ENCODE data around the gene NFYA. TPM values are rescaled to one million over a fixed set of nuclear protein-coding genes. Genes with fewer than 3 reads are reported as not detected.

Gene NFYA
- total RNA-seq, 1 experiment from 2014 or later = 25.7 TPM

DNA sequence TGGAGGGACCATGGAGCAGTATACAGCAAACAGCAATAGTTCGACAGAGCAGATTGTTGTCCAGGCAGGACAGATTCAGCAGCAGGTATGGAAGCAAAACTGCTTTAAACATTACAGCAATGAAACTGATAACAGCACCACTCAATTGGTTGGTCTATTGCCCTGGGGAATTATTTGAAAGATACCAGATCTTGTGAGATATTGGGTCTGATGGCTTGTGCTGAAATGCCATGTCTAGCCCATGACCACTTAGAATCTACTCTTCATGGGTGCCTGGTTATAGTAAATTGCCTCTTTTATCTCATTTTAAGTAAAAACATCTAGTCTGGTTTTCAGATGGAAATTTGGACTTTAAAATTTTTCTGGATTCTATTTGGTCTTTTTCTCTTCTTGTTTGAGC is 6.3 kb downstream of the NFYA start:
- peaks cover 18% of the 10 kb centered on the region for H3K4me1 Mint-ChIP-seq (ENCODE audit: low read depth, unreplicated experiment)
- POLR2A ChIA-PET = no interaction called here

GRCh38 chr6:41080621-41081020 is 7.8 kb downstream of the NFYA start:
- Mint-ChIP-seq H3K4me3 (ENCODE audit: unreplicated experiment) (no peak overlapping the region), H3K27ac (ENCODE audit: unreplicated experiment) (no peak overlapping the region), H3K9me3 (ENCODE audit: unreplicated experiment) (no peaks in the 10 kb centered on the region), H3K36me3 (ENCODE audit: insufficient read depth, unreplicated experiment) (peaks cover 54% of the 10 kb centered on the region), H3K4me1 (ENCODE audit: low read depth, unreplicated experiment) (peaks cover 2% of the 10 kb centered on the region), H3K27me3 (ENCODE audit: insufficient read depth, unreplicated experiment) (no peaks in the 10 kb centered on the region)
- Histone ChIP-seq H3K27me3 (replicated peaks; ENCODE audit: control insufficient read depth, insufficient read depth, low read length) (no peaks in the 10 kb centered on the region), H3K36me3 (ENCODE audit: control insufficient read depth, insufficient read depth, low read length) (peaks cover 4% of the 10 kb centered on the region; the same call in 1 of the 2 replicates), H3K4me3 (ENCODE audit: low read depth, low read length) (no peak overlapping the region), H3K9me3 (no peaks in the 10 kb centered on the region), H3K4me1 (no peaks in the 10 kb centered on the region)
- DNase-seq = no peak
- intact Hi-C loops (cut with micrococcal nuclease; ENCODE audit: unreplicated experiment) = no loop called here
- BruUV-seq (replicated peaks) = no TSS peak
- POLR2A ChIA-PET = no interaction called here
- CTCF ChIA-PET = no interaction called here
- TF ChIP-seq CTCF (IDR thresholded peaks at IDR 0.05; ENCODE audit: insufficient read depth in 1 of 2, low read depth in 1 of 2, low read length in 1 of 2, severe bottlenecking in 1 of 2, unreplicated experiment in 1 of 2) = no peak

More for the DNA sequence above, 6.3 kb downstream of the NFYA start:
- Mint-ChIP-seq H3K4me3 (ENCODE audit: unreplicated experiment) (no peak overlapping the region), H3K27ac (ENCODE audit: unreplicated experiment) (no peak overlapping the region), H3K27me3 (ENCODE audit: insufficient read depth, unreplicated experiment) (no peaks in the 10 kb centered on the region), H3K36me3 (ENCODE audit: insufficient read depth, unreplicated experiment) (peaks cover 49% of the 10 kb centered on the region), H3K9me3 (ENCODE audit: unreplicated experiment) (no peaks in the 10 kb centered on the region)
- Histone ChIP-seq H3K27me3 (replicated peaks; ENCODE audit: control insufficient read depth, insufficient read depth, low read length) (no peaks in the 10 kb centered on the region), H3K36me3 (ENCODE audit: control insufficient read depth, insufficient read depth, low read length) (peaks cover 4% of the 10 kb centered on the region; the same call in 1 of the 2 replicates), H3K4me1 (0 out of 2 replicates have a peak, but pooled peaks cover 8% of the 10 kb centered on the region), H3K9me3 (no peaks in the 10 kb centered on the region), H3K4me3 (ENCODE audit: low read depth, low read length) (no peak overlapping the region)
- no TSS peak for BruUV-seq (replicated peaks)
- intact Hi-C loops (cut with micrococcal nuclease; ENCODE audit: unreplicated experiment) = no loop called here
- no peak for TF ChIP-seq CTCF (IDR thresholded peaks at IDR 0.05; ENCODE audit: insufficient read depth in 1 of 2, low read depth in 1 of 2, low read length in 1 of 2, severe bottlenecking in 1 of 2, unreplicated experiment in 1 of 2)
- no peak for DNase-seq
- CTCF ChIA-PET = no interaction called here

DNA sequence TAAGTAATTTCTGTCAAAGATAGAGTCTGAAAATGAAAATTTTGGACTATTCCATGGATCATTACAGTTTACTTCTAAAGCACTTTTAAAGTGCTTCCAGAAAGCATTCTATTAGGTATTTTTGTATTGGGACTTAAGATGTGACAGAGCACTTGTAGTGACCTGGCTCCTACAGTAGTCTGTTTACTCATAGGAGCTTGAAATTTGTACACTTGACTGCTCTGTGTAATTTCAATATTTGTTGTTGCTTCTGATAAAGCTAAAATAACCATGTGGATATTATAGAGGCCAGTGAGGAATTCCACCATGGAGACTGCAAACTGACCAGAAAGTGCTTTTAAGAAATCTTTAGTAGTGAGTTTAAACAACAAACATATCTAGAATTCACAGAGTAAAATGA is 10.3 kb downstream of the NFYA start:
- H3K4me3 Mint-ChIP-seq (ENCODE audit: unreplicated experiment) = no peak overlapping the region
- CTCF ChIA-PET = no interaction called here
- no peaks in the 10 kb centered on the region for H3K4me1 ChIP-seq
- intact Hi-C loops (cut with micrococcal nuclease; ENCODE audit: unreplicated experiment) = no loop called here
- no peak for DNase-seq
- H3K27ac Mint-ChIP-seq (ENCODE audit: unreplicated experiment) = no peak overlapping the region
- H3K36me3 ChIP-seq (ENCODE audit: control insufficient read depth, insufficient read depth, low read length) = peaks cover 4% of the 10 kb centered on the region; the same call in 1 of the 2 replicates
- TF ChIP-seq CTCF (IDR thresholded peaks at IDR 0.05; ENCODE audit: insufficient read depth in 1 of 2, low read depth in 1 of 2, low read length in 1 of 2, severe bottlenecking in 1 of 2, unreplicated experiment in 1 of 2) = no peak
- no peaks in the 10 kb centered on the region for H3K9me3 Mint-ChIP-seq (ENCODE audit: unreplicated experiment)
- H3K9me3 ChIP-seq = no peaks in the 10 kb centered on the region
- no peak overlapping the region for H3K4me3 ChIP-seq (ENCODE audit: low read depth, low read length)
- peaks cover 73% of the 10 kb centered on the region for H3K36me3 Mint-ChIP-seq (ENCODE audit: insufficient read depth, unreplicated experiment)
- POLR2A ChIA-PET = no interaction called here
- H3K27me3 ChIP-seq (replicated peaks; ENCODE audit: control insufficient read depth, insufficient read depth, low read length) = no peaks in the 10 kb centered on the region
- no peaks in the 10 kb centered on the region for H3K27me3 Mint-ChIP-seq (ENCODE audit: insufficient read depth, unreplicated experiment)
- no peaks in the 10 kb centered on the region for H3K4me1 Mint-ChIP-seq (ENCODE audit: low read depth, unreplicated experiment)
- BruUV-seq (replicated peaks) = no TSS peak

All from Caco-2 (cell line).